CD4-positive, alpha-beta T cell (primary cell): ENCODE measurements around the gene TARS2. TPM values are rescaled to one million over a fixed set of nuclear protein-coding genes. Genes with fewer than 3 reads are reported as not detected.

ENCODE experiments used
- ATAC-seq: fragments of 200-7000 bp; cut with Tn5 transposase; one replicate; pipeline ENCODE4 v1.10.0; 2022; ENCODE audit warnings: mild to moderate bottlenecking; ENCODE audit not compliant: poor library complexity
- CTCF ChIA-PET: fragments of 350-600 bp; sonication (Branson Sonifier 250); formaldehyde crosslinking; loops from one replicate; lab custom pipeline; 2021; ENCODE audit warnings: antibody characterized with exemption, inconsistent platforms; lab: Charles Lee
- POLR2A ChIA-PET: fragments of 350-600 bp; sonication (Branson Sonifier 250); formaldehyde crosslinking; loops from one replicate; lab custom pipeline; 2021; ENCODE audit warnings: antibody characterized with exemption, inconsistent platforms; lab: Charles Lee
- DNase-seq, 14 experiments: peaks; one replicate each; pipeline ENCODE4 v3.0.0-alpha.2; 2013 to 2020; ENCODE audit warnings: mixed read lengths in 2 of 14
- H3K27ac ChIP-seq, 2 donors: one replicate each; pipeline versions ENCODE4 v1.5.1 to v1.7.0; 2013; ENCODE audit warnings: low read length in 2 of 2, low read depth in 1 of 2, mild to moderate bottlenecking in 1 of 2
- H3K27me3 ChIP-seq, 2 experiments: 1 replicate in 1 of 2; 2 replicates in 1 of 2; pipeline versions ENCODE4 v1.6.1 to v1.7.0; 2013; ENCODE audit warnings: low read length in 2 of 2, control low read depth in 1 of 2, mild to moderate bottlenecking in 1 of 2, moderate library complexity in 1 of 2; ENCODE audit not compliant: insufficient read depth in 2 of 2, control insufficient read depth in 1 of 2
- H3K36me3 ChIP-seq: one replicate; pipeline ENCODE4 v1.6.1; 2013; ENCODE audit warnings: low read length, control low read depth; ENCODE audit not compliant: insufficient read depth
- H3K4me1 ChIP-seq: one replicate; pipeline ENCODE4 v1.6.1; 2013; ENCODE audit warnings: low read length, control low read depth; ENCODE audit not compliant: insufficient read depth
- H3K4me3 ChIP-seq: one replicate; pipeline ENCODE4 v1.5.1; 2013; ENCODE audit warnings: mild to moderate bottlenecking, low read length, moderate library complexity
- H3K9me3 ChIP-seq, 2 experiments: 1 replicate in 1 of 2; 2 replicates in 1 of 2; pipeline versions ENCODE4 v1.6.1 to v1.7.0; 2013; ENCODE audit warnings: low read length in 2 of 2, mild to moderate bottlenecking in 2 of 2, control low read depth in 1 of 2, moderate library complexity in 1 of 2; ENCODE audit not compliant: control insufficient read depth in 1 of 2, insufficient read depth in 1 of 2
- H3K27ac Mint-ChIP-seq: one replicate; pipeline ENCODE4 v1.8.0; 2020; ENCODE audit warnings: mixed read lengths
- H3K27me3 Mint-ChIP-seq: one replicate; pipeline ENCODE4 v1.8.0; 2021; ENCODE audit warnings: mixed read lengths
- H3K36me3 Mint-ChIP-seq: one replicate; pipeline ENCODE4 v1.8.0; 2021; ENCODE audit warnings: low read depth, mixed read lengths
- H3K4me1 Mint-ChIP-seq: one replicate; pipeline ENCODE4 v1.8.0; 2021; ENCODE audit warnings: low read depth, mixed read lengths
- H3K4me3 Mint-ChIP-seq: one replicate; pipeline ENCODE4 v1.8.0; 2020; ENCODE audit warnings: mild to moderate bottlenecking, mixed read lengths
- H3K9me3 Mint-ChIP-seq: one replicate; pipeline ENCODE4 v1.8.0; 2020; ENCODE audit warnings: mixed read lengths
- CTCF ChIP-seq: fragments of 200-600 bp; IDR thresholded peaks from one replicate; pipeline ENCODE4 v1.8.0; 2022; ENCODE audit warnings: antibody characterized with exemption, mild to moderate bottlenecking
- intact Hi-C, 2 experiments: fragments of 100-400 bp; cut with DNase I in 1 of 2; cut with micrococcal nuclease in 1 of 2; formaldehyde crosslinking; loops; one replicate each; pipeline versions ENCODE4 v1.15.1 to v1.9.0; 2023 to 2025; cut with DNase I, micrococcal nuclease
- total RNA-seq, 174 experiments: library from RNA in 2 of 174; stranded (reverse) in 2 of 174; gene quantifications; one replicate each; pipeline ENCODE4 v1.2.3 and lab custom pipeline; 2021 to 2026

TARS2 gene
- total RNA-seq, 2 experiments from 2014 or later: 22.8 to 25.3 TPM

DNA sequence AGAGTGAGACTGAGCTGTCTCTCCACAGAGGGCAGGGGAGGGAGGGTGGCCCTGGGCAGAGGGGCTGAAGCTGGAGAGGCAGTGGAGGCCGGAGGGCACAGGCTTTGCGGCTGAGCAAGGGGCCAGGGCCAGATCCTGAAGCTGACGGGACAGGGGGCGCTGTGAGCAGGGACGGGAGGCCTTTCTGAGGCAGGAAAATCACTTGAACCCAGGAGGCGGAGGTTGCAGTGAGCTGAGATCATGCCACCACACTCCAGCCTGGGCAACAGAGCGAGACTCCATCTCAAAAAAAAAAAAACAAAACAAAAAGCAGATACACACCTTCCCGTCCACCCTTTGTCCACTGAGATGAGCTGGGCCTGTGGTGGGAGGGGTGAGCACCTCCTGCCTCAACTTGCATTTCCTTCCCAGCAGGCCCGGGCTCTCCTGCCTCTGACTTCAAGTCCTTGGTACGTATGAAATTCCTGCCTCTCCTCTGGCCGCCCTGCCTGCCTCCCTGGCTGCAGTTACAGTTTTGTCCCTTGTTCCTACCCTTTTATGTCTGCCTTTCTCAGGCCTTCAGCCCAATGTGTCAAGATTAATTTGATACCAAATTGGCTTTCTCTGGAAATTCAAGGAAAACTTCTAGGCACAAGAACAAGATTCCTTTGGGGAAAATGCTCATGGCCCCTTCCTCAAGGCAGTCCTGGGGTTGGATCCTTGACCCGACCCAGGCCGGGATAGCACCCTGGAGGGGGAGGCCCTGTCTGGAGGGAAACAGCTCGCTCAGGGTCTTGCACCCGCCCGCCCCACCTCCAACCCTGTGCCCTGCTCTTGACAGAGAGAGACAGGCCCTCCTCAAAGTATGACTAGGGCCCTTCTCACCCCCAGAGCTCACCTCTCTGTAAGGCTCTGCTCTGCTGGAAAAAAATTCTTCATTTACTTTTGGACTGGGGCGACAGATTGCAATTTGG is 50.8 kb downstream of the TARS2 start:
- TF ChIP-seq CTCF: no peak
- ATAC-seq (no peak), DNase-seq (no peak)
- Histone ChIP-seq H3K36me3 (no peaks in the 10 kb centered on the region), H3K27me3 (no peaks in the 10 kb centered on the region), H3K4me3 (no peak overlapping the region), H3K27ac (no peak overlapping the region), H3K4me1 (no peaks in the 10 kb centered on the region), H3K9me3 (no peaks in the 10 kb centered on the region)
- no peak overlapping the region for H3K27ac Mint-ChIP-seq
- H3K9me3 Mint-ChIP-seq: no peaks in the 10 kb centered on the region
- no peaks in the 10 kb centered on the region for H3K36me3 Mint-ChIP-seq
- H3K4me1 Mint-ChIP-seq: no peaks in the 10 kb centered on the region
- intact Hi-C loops: no loop called here
- ChIA-PET CTCF (no interaction called here), POLR2A (no interaction called here)
- H3K27me3 Mint-ChIP-seq: peaks cover 6% of the 10 kb centered on the region
- H3K4me3 Mint-ChIP-seq: no peak overlapping the region

DNA sequence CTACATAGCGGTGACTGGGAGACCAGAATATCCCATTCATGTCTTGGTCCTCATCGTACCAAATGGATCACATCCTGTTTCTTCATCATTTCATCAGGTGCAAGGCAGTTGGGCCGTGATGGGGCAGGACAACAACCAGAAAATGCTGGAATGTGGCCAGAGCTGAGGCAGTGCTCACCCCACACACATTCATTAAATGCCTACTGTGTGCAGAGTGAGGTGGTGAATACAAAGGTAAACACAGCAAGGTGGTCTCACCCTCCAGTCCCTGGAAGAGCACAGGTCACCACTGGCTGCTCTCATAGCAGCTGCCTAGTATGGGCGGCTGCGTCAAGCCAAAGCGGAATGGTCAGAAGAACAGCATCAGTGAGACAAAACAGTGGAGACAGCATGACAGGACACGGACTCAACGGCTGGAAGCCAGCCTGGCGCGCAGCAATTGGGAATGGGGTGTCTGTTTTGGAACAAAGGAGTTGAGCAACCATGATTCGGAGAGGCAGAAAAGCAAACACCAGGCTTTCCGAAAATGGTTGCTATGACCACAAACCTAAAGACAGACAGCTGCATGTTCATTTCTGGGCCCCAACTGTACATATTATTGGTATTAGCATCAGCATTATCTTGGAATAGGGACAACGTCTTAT is 56.4 kb downstream of the TARS2 start:
- Histone ChIP-seq H3K27me3 (peaks cover 5 to 15% of the 10 kb centered on the region in 2 experiments), H3K9me3 (no peaks in the 10 kb centered on the region), H3K4me1 (peaks cover 4% of the 10 kb centered on the region), H3K4me3 (no peak overlapping the region), H3K36me3 (no peaks in the 10 kb centered on the region), H3K27ac (no peak overlapping the region)
- no peak for ATAC-seq
- ChIA-PET POLR2A (no interaction called here), CTCF (no interaction called here)
- no peaks in the 10 kb centered on the region for H3K36me3 Mint-ChIP-seq
- no peaks in the 10 kb centered on the region for H3K9me3 Mint-ChIP-seq
- H3K27me3 Mint-ChIP-seq: peaks cover 28% of the 10 kb centered on the region
- peaks cover 3% of the 10 kb centered on the region for H3K4me1 Mint-ChIP-seq
- no peak overlapping the region for H3K4me3 Mint-ChIP-seq
- H3K27ac Mint-ChIP-seq: no peak overlapping the region
- TF ChIP-seq CTCF: no peak
- intact Hi-C loops: no loop called here
- no peak for DNase-seq

- POLR2A ChIA-PET: no interaction called here
- TF ChIP-seq CTCF: no peak
- Mint-ChIP-seq H3K27me3 (peaks cover 29% of the 10 kb centered on the region), H3K36me3 (no peaks in the 10 kb centered on the region), H3K4me3 (no peak overlapping the region), H3K9me3 (no peaks in the 10 kb centered on the region), H3K27ac (no peak overlapping the region), H3K4me1 (peaks cover 4% of the 10 kb centered on the region)
- H3K4me3 ChIP-seq: no peak overlapping the region
- peaks cover 5% of the 10 kb centered on the region for H3K4me1 ChIP-seq
- no peak overlapping the region for H3K27ac ChIP-seq
- no peak for ATAC-seq
- intact Hi-C loops: no loop called here
- CTCF ChIA-PET: no interaction called here
- no peaks in the 10 kb centered on the region for H3K9me3 ChIP-seq
- no peaks in the 10 kb centered on the region for H3K36me3 ChIP-seq
- H3K27me3 ChIP-seq: peaks cover 5 to 15% of the 10 kb centered on the region in 2 experiments
- DNase-seq: no peak
Observed at GRCh38 chr1:150544204-150544603, 57.0 kb downstream of the TARS2 start.
